ENCODE measurements around the gene ETV1.
A peak's percentile ranks its signal among the peaks of the same experiment; 100 is the strongest.
"Not testable (repeated sequence)": the region's sequence is repeated elsewhere in the genome, so short reads cannot be mapped to it uniquely, and the experiment has no call there.

ETV1 gene

DNA sequence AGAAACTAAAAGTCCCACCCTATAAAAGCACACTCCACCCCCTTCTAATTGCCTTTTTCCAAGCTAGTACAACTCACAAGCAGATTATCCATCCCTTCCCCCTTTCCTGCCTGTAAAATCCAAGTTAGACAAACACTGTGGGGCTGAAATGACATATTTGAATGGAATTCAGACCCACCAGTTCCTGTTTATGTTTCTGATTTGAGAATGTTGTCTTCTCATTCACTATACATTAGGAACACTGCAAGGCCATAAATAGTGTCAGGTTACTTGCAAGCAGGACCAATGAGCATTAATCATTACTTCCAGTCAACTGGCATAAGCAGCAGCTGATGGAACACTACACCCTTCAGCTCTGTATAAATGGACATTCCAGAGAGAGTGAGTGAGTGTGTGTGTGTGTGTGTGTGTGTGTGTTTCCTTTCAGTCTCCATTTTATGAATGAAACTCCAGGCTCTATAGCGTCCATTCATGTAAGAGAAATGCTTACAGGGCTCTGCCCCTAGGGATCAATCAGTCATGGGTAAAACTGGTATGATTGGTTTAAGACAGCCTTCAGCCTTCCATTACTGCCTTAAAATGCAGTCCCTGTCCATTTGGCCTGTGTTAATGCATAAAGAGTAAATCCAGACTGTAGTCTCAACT, 69.3 kb downstream of the ETV1 start:
- peaks cover 33% of the 10 kb centered on the region for H3K4me1 ChIP-seq (ENCODE audit: control insufficient read depth, insufficient read depth, low read length)
- no peaks in the 10 kb centered on the region for H3K9me3 ChIP-seq (ENCODE audit: control insufficient read depth, low read length)
- H3K4me3 ChIP-seq (ENCODE audit: low read length): peak overlapping the region; percentile 25

DNA sequence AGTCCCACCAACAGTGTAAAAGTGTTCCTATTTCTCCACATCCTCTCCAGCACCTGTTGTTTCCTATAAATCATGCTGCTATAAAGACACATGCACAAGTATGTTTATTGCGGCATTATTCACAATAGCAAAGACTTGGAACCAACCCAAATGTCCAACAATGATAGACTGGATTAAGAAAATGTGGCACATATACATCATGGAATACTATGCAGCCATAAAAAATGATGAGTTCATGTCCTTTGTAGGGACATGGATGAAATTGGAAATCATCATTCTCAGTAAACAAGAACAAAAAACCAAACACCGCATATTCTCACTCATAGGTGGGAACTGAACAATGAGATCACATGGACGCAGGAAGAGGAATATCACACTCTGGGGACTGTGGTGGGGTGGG, 71.1 kb downstream of the ETV1 start:
- H3K36me3 ChIP-seq (ENCODE audit: control insufficient read depth, insufficient read depth, low read length, severe bottlenecking); H3K9ac ChIP-seq (ENCODE audit: low read length); H3K27me3 ChIP-seq (replicated peaks; ENCODE audit: control insufficient read depth, insufficient read depth, low read length); H3K9me3 ChIP-seq (ENCODE audit: control insufficient read depth, low read length); DNase-seq (ENCODE audit: low read depth); H3K4me3 ChIP-seq (ENCODE audit: low read length): not testable (repeated sequence)
- peaks cover 33% of the 10 kb centered on the region for H3K4me1 ChIP-seq (ENCODE audit: control insufficient read depth, insufficient read depth, low read length)

More for the DNA sequence above, 69.3 kb downstream of the ETV1 start:
- H3K9ac ChIP-seq (ENCODE audit: low read length): peak overlapping the region; percentile 45
- DNase-seq (ENCODE audit: low read depth): peak; percentile 96
- H3K36me3 ChIP-seq (ENCODE audit: control insufficient read depth, insufficient read depth, low read length, severe bottlenecking): no peaks in the 10 kb centered on the region
- H3K27me3 ChIP-seq (replicated peaks; ENCODE audit: control insufficient read depth, insufficient read depth, low read length): no peaks in the 10 kb centered on the region

DNA sequence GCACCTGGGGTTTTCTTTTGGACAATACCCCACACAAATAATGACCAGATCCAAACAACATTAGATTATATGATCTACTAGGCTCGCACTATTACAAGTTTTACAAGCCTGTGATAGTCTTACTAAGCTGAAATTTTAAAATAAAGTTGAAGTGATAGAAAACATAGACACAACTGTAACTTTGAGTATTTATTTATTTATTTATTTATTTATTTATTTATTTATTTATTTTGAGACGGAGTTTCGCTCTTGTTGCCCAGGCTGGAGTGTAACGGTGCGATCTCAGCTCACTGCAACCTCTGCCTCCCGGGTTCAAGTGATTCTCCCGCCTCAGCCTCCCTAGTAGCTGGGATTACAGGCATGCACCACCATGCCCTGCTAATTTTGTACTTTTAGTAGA, 72.4 kb downstream of the ETV1 start:
- H3K9me3 ChIP-seq (ENCODE audit: control insufficient read depth, low read length); DNase-seq (ENCODE audit: low read depth); H3K4me3 ChIP-seq (ENCODE audit: low read length); H3K27me3 ChIP-seq (replicated peaks; ENCODE audit: control insufficient read depth, insufficient read depth, low read length); H3K9ac ChIP-seq (ENCODE audit: low read length); H3K36me3 ChIP-seq (ENCODE audit: control insufficient read depth, insufficient read depth, low read length, severe bottlenecking): not testable (repeated sequence)
- H3K4me1 ChIP-seq (ENCODE audit: control insufficient read depth, insufficient read depth, low read length): peaks cover 28% of the 10 kb centered on the region

DNA sequence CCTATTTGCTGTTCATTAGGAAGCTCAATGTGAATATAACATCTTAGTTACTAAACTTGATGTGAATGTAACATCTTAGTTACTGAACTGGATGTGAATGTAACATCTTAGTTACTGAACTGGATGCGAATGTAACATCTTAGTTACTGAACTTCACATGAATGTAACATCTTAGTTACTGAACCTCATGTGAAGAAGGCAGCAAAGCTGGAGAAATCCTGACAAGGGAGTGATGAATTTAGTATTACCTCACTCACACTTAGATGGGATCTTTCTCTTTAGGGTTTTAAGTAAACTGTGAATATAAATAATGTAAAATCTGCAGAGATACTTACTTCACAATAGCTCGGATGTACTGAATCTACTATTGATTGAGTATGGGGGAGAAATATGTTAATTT, 73.6 kb downstream of the ETV1 start:
- no peak overlapping the region for H3K9ac ChIP-seq (ENCODE audit: low read length)
- no peaks in the 10 kb centered on the region for H3K27me3 ChIP-seq (replicated peaks; ENCODE audit: control insufficient read depth, insufficient read depth, low read length)
- no peak overlapping the region for H3K4me3 ChIP-seq (ENCODE audit: low read length)
- DNase-seq (ENCODE audit: low read depth): no peak
- H3K36me3 ChIP-seq (ENCODE audit: control insufficient read depth, insufficient read depth, low read length, severe bottlenecking): no peaks in the 10 kb centered on the region
- no peaks in the 10 kb centered on the region for H3K9me3 ChIP-seq (ENCODE audit: control insufficient read depth, low read length)
- H3K4me1 ChIP-seq (ENCODE audit: control insufficient read depth, insufficient read depth, low read length): peaks cover 21% of the 10 kb centered on the region

DNA sequence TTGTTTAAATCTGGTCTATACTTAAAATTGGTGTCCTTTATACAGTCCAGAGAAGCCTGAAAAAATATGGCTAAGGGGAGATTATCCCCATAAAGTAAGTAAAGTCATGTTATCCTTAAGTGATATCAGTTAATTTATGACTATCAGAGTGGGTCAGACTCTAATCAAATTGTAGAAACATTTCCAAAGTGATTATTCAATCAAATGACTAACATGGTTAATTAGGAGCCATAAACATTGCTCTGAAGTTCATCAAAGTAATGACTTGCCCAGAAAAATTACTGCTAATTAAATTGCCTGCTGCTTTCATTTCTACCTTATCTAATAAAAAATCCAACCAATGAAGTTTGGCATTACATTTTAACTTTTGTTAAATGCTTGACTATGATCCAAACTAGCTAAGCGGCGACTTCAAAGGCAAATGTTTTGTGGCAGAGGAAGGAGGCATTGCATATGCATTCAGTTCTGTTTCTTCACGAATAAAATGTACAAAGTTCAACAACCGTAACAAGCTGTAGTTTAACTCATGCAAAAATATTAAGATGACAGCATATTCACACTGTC, 76.7 kb downstream of the ETV1 start:
- no peak overlapping the region for H3K4me3 ChIP-seq (ENCODE audit: low read length)
- H3K9ac ChIP-seq (ENCODE audit: low read length): no peak overlapping the region
- peaks cover 3% of the 10 kb centered on the region for H3K4me1 ChIP-seq (ENCODE audit: control insufficient read depth, insufficient read depth, low read length)
- no peaks in the 10 kb centered on the region for H3K9me3 ChIP-seq (ENCODE audit: control insufficient read depth, low read length)
- H3K36me3 ChIP-seq (ENCODE audit: control insufficient read depth, insufficient read depth, low read length, severe bottlenecking): no peaks in the 10 kb centered on the region
- no peaks in the 10 kb centered on the region for H3K27me3 ChIP-seq (replicated peaks; ENCODE audit: control insufficient read depth, insufficient read depth, low read length)
- DNase-seq (ENCODE audit: low read depth): no peak

DNA sequence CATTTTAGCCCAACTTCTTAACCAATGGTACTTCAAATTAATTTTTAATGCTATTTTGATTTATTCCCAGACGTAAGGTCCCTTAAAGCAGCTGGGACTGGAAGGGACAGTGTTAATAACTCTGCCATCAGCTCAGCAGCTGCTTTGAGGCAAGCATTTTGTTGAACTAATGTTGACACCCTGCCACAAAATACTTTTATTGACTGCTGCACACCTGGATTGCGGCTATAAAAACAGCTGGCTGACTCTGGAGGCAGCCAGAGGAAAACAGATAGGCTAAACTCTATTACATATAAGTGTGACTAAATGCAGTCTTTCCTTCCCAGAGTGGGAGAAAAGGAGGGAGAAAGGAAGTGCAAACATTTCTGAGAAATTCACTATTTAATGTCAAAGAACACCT, 77.6 kb downstream of the ETV1 start:
- no peak overlapping the region for H3K9ac ChIP-seq (ENCODE audit: low read length)
- H3K36me3 ChIP-seq (ENCODE audit: control insufficient read depth, insufficient read depth, low read length, severe bottlenecking): no peaks in the 10 kb centered on the region
- H3K9me3 ChIP-seq (ENCODE audit: control insufficient read depth, low read length): no peaks in the 10 kb centered on the region
- peaks cover 3% of the 10 kb centered on the region for H3K4me1 ChIP-seq (ENCODE audit: control insufficient read depth, insufficient read depth, low read length)
- H3K4me3 ChIP-seq (ENCODE audit: low read length): no peak overlapping the region
- no peaks in the 10 kb centered on the region for H3K27me3 ChIP-seq (replicated peaks; ENCODE audit: control insufficient read depth, insufficient read depth, low read length)
- DNase-seq (ENCODE audit: low read depth): no peak

DNA sequence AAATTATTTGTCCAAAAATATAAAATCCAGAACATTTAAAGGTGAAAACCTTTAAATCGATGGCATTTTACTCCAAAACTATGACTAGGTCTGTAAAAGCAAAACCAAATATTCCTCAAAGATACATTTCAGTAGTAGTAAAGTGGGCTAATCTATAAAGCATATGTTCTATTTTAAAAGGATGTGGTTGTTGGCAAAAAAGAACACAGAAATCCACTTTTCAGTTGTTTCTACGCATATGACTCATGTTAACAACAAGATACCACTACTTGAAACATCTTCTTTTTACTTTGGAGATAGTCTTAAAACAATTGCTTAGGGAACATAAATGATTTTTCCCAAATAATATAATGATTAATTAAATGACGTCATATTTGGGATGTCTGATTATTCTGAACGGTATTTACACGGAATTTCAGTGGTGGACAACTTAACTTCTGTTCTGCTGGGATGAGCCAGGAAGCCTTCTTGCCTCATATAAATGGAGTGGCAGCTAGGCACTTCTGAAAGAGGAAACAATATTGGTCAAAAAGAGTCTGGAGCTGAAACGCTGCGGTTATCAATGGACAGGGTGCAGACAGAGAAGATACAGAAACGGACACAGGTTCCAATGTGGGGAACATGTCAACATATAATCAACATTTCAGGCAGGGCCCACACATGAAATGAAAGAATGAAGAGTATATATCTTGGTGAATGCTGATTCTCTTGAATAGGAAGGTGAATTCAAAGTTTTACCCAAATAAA, 78.5 kb downstream of the ETV1 start:
- Histone ChIP-seq H3K9ac (ENCODE audit: low read length) (no peak overlapping the region), H3K4me3 (ENCODE audit: low read length) (no peak overlapping the region), H3K36me3 (ENCODE audit: control insufficient read depth, insufficient read depth, low read length, severe bottlenecking) (no peaks in the 10 kb centered on the region), H3K9me3 (ENCODE audit: control insufficient read depth, low read length) (no peaks in the 10 kb centered on the region), H3K4me1 (ENCODE audit: control insufficient read depth, insufficient read depth, low read length) (peaks cover 3% of the 10 kb centered on the region), H3K27me3 (replicated peaks; ENCODE audit: control insufficient read depth, insufficient read depth, low read length) (no peaks in the 10 kb centered on the region)
- no peak for DNase-seq (ENCODE audit: low read depth)

DNA sequence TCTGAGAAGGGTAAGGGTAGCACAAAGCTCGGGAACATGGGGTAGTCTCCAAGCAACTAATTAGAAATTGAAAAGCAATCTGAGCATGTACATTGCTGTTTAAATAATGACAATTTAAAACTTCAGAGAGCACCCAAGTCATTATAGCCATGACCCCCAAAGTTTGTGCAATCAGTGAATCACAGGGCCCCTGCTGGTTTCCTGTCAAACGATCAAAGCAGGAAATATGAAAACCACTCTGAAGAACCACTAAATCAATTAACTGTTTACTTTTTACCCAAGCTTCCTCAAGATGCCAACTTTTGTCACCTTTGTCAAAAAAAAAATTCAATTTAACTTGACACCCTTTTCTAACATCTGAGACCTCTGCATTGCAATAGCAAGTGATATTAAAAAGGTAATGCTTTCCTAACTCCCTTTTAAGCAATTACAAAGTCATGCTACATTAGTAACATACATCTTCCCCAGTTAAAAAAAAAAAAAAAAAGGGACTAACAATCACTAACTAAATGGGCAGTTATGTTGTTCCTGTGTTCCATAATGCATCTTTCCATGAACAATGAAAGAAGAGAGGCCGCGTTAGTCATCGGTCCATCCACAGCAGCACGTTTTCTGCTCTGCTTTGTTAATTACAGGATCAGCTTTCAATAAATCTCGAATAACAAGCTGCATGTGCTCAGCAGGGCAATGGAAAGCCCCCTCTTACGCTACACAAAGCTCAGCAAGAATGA, 80.6 kb downstream of the ETV1 start:
- H3K4me3 ChIP-seq (ENCODE audit: low read length): no peak overlapping the region
- H3K36me3 ChIP-seq (ENCODE audit: control insufficient read depth, insufficient read depth, low read length, severe bottlenecking): no peaks in the 10 kb centered on the region
- DNase-seq (ENCODE audit: low read depth): peak; percentile 19
- H3K4me1 ChIP-seq (ENCODE audit: control insufficient read depth, insufficient read depth, low read length): peaks cover 11% of the 10 kb centered on the region
- no peaks in the 10 kb centered on the region for H3K9me3 ChIP-seq (ENCODE audit: control insufficient read depth, low read length)
- H3K9ac ChIP-seq (ENCODE audit: low read length): no peak overlapping the region
- no peaks in the 10 kb centered on the region for H3K27me3 ChIP-seq (replicated peaks; ENCODE audit: control insufficient read depth, insufficient read depth, low read length)

DNA sequence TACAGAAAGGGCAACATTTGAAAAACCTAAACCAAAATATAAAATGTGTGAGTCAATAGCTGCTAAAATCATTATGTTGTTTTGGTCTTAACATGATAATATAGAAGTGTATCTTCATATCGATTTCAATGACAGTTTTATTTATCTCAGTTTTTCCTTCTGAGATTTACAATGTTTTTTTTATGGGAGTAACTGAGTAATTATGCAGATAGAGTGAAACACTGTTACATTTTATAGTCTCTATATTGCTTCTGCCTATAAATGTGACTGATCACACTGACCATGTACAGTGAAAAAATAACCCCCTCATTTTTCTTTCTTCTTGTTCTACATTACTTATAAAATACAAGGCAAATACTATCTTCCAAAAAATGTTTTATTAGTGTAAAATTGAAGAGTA, 81.6 kb downstream of the ETV1 start:
- Histone ChIP-seq H3K27me3 (replicated peaks; ENCODE audit: control insufficient read depth, insufficient read depth, low read length) (no peaks in the 10 kb centered on the region), H3K9me3 (ENCODE audit: control insufficient read depth, low read length) (no peaks in the 10 kb centered on the region), H3K36me3 (ENCODE audit: control insufficient read depth, insufficient read depth, low read length, severe bottlenecking) (no peaks in the 10 kb centered on the region), H3K4me3 (ENCODE audit: low read length) (no peak overlapping the region), H3K4me1 (ENCODE audit: control insufficient read depth, insufficient read depth, low read length) (peaks cover 12% of the 10 kb centered on the region), H3K9ac (ENCODE audit: low read length) (no peak overlapping the region)
- no peak for DNase-seq (ENCODE audit: low read depth)

DNA sequence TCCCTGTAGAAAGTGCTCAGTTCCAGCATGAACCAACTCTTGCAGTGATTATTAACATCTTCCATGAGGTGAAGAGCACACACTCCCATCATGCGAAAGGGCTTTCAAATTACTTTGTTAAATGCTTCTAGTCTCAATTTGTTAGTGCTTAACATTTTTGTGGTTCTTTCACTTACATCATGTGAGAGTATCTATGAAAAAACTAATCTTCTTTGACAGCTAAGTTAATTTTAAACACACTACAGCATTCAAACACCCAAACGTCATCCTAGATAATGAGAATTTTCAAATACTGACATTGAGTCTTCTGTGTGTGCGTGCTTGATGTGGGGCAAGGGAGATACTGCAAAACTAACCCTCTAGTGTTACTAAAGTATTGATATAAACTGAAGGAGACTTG, 84.8 kb downstream of the ETV1 start:
- no peaks in the 10 kb centered on the region for H3K9me3 ChIP-seq (ENCODE audit: control insufficient read depth, low read length)
- peak overlapping the region; percentile 26 for H3K9ac ChIP-seq (ENCODE audit: low read length)
- peak; percentile 55 for DNase-seq (ENCODE audit: low read depth)
- no peaks in the 10 kb centered on the region for H3K36me3 ChIP-seq (ENCODE audit: control insufficient read depth, insufficient read depth, low read length, severe bottlenecking)
- peak overlapping the region; percentile 28 for H3K4me3 ChIP-seq (ENCODE audit: low read length)
- H3K27me3 ChIP-seq (replicated peaks; ENCODE audit: control insufficient read depth, insufficient read depth, low read length): no peaks in the 10 kb centered on the region
- H3K4me1 ChIP-seq (ENCODE audit: control insufficient read depth, insufficient read depth, low read length): peaks cover 12% of the 10 kb centered on the region

DNA sequence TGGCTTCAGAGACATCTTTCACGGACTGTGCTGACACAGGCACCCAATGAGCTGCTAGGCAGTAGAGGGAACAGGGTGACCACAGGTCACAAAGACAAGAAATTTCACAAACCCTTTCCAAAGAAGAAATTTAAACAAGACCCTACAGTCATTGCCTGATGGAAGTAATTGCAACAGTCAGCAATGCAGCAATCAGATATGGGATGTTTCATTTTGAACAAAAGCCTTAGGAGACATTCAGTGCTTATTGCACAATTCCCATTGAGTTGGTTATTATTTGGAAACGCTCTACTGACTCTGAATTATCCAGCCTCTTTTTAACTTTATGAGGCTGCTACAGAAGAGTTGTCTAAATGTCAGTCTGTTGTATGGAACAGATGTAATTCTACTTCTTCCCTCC, 85.5 kb downstream of the ETV1 start:
- peak; percentile 86 for DNase-seq (ENCODE audit: low read depth)
- peak overlapping the region; percentile 26 for H3K9ac ChIP-seq (ENCODE audit: low read length)
- no peaks in the 10 kb centered on the region for H3K27me3 ChIP-seq (replicated peaks; ENCODE audit: control insufficient read depth, insufficient read depth, low read length)
- peaks cover 12% of the 10 kb centered on the region for H3K4me1 ChIP-seq (ENCODE audit: control insufficient read depth, insufficient read depth, low read length)
- H3K9me3 ChIP-seq (ENCODE audit: control insufficient read depth, low read length): no peaks in the 10 kb centered on the region
- H3K36me3 ChIP-seq (ENCODE audit: control insufficient read depth, insufficient read depth, low read length, severe bottlenecking): no peaks in the 10 kb centered on the region
- peak overlapping the region; percentile 48 for H3K4me3 ChIP-seq (ENCODE audit: low read length)
